Transverse colon (tissue), 4 donors: Measurements from ENCODE around the gene FGF1.

ENCODE experiments used
- POLR2AphosphoS5 ChIP-seq, 3 donors: sonication (generic); formaldehyde crosslinking; IDR thresholded peaks; one replicate each; pipeline ENCODE4 v1.6.1; 2016; ENCODE audit warnings: antibody characterized with exemption in 3 of 3
- TF ChIP-seq, protein P1 (sequence below), 5 experiments: fragments of 200-600 bp in 3 of 5; fragments of 450-650 bp in 2 of 5; sonication (generic) in 3 of 5; IDR thresholded peaks; 1 replicate in 2 of 5; 2 replicates in 3 of 5; pipeline ENCODE4 v1.5.1; 2016 to 2017; ENCODE audit warnings: antibody characterized with exemption in 5 of 5, inconsistent platforms in 3 of 5, mild to moderate bottlenecking in 2 of 5, moderate library complexity in 1 of 5

DNA sequence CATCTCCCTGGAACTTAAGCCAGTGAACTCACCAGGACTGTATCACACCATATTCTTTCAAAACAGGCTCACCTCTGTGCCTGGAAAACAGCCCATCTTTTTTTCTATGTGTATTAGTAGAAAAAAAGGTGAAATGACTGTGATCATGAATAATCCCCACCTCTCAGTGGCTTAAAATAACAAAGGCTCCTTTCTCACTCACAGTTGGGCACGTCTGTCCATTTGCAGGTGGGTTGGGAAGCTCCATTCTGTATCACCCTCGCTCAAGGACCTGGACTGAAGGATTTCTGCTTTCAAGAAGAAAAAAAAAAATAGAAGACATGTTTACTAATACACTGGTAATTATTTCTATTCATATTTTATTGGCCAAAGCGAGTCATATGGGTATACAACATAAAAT lies 17.3 kb upstream of the FGF1 start:
- TF ChIP-seq, protein P1, sequence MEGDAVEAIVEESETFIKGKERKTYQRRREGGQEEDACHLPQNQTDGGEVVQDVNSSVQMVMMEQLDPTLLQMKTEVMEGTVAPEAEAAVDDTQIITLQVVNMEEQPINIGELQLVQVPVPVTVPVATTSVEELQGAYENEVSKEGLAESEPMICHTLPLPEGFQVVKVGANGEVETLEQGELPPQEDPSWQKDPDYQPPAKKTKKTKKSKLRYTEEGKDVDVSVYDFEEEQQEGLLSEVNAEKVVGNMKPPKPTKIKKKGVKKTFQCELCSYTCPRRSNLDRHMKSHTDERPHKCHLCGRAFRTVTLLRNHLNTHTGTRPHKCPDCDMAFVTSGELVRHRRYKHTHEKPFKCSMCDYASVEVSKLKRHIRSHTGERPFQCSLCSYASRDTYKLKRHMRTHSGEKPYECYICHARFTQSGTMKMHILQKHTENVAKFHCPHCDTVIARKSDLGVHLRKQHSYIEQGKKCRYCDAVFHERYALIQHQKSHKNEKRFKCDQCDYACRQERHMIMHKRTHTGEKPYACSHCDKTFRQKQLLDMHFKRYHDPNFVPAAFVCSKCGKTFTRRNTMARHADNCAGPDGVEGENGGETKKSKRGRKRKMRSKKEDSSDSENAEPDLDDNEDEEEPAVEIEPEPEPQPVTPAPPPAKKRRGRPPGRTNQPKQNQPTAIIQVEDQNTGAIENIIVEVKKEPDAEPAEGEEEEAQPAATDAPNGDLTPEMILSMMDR (IDR thresholded peaks at IDR 0.05) = no peak
- no peak for TF ChIP-seq POLR2AphosphoS5 (IDR thresholded peaks at IDR 0.05)
